Measurements from ENCODE around the gene CIITA. TPM values are rescaled to one million over a fixed set of nuclear protein-coding genes. Genes with fewer than 3 reads are reported as not detected.

CIITA gene
- total RNA-seq, 1 experiment from 2014 or later, result 0.26 TPM

GRCh38 chr16:10950393-10950792, 73.4 kb downstream of the CIITA start:
- POLR2A ChIA-PET, result interaction anchor here (1.4 kb wide), 1 partner anchor 305 kb away, joined by 3 read pairs; the partner anchor contains the start of gene SOCS1
- DNase-seq (ENCODE audit: low spot score), result no peak
- H3K27me3 Mint-ChIP-seq (ENCODE audit: low read depth), result no peaks in the 10 kb centered on the region
- H3K4me1 Mint-ChIP-seq, result peaks cover 57% of the 10 kb centered on the region
- no peaks in the 10 kb centered on the region for H3K36me3 Mint-ChIP-seq
- CTCF ChIA-PET, result interaction anchor here (0.6 to 7.5 kb wide), 12 partner anchors 13 to 437 kb away, joined by 3 to 70 read pairs (median 3); partner anchors contain the start of gene SOCS1
- no peak for TF ChIP-seq EMX1 (CRISPR knock-in tag; IDR thresholded peaks at IDR 0.05)
- ATAC-seq, result no peak
- H3K9me3 Mint-ChIP-seq, result no peaks in the 10 kb centered on the region
- no peak overlapping the region for H3K4me3 Mint-ChIP-seq
- no peak overlapping the region for H3K27ac Mint-ChIP-seq

DNA sequence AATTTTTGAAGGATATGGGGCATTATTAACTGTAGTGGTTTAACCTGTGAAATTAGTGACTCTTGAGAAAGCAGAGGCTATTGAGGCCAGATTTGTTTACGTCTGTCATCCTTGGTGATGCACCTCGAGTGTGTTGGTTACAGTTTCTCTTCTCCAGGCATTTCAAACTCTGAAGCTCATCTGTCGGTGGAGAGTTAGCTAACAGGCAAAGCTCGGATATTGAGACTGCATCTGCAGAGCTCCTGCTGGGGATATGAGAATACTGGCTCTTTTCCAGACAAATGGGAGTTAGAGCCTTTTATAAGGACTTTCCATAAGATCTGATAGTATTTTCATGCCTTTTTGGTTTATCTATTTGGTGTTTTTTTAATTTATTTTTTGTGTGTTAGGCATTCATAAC, 74.0 kb downstream of the CIITA start:
- ChIA-PET POLR2A (no interaction called here), CTCF (interaction anchor here (0.8 to 7.5 kb wide), 8 partner anchors 13 to 436 kb away, joined by 3 to 70 read pairs (median 4); no protein-coding TSS in a partner anchor)
- H3K4me1 Mint-ChIP-seq, result peaks cover 53% of the 10 kb centered on the region
- no peaks in the 10 kb centered on the region for H3K9me3 Mint-ChIP-seq
- H3K4me3 Mint-ChIP-seq, result no peak overlapping the region
- TF ChIP-seq, protein P1, sequence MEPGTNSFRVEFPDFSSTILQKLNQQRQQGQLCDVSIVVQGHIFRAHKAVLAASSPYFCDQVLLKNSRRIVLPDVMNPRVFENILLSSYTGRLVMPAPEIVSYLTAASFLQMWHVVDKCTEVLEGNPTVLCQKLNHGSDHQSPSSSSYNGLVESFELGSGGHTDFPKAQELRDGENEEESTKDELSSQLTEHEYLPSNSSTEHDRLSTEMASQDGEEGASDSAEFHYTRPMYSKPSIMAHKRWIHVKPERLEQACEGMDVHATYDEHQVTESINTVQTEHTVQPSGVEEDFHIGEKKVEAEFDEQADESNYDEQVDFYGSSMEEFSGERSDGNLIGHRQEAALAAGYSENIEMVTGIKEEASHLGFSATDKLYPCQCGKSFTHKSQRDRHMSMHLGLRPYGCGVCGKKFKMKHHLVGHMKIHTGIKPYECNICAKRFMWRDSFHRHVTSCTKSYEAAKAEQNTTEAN (CRISPR knock-in tag; IDR thresholded peaks at IDR 0.05), result no peak
- TF ChIP-seq ZNF425 (CRISPR knock-in tag; conservative IDR thresholded peaks at IDR 0.05) (no peak), FOXP4 (CRISPR knock-in tag; IDR thresholded peaks at IDR 0.05) (no peak), ZNF532 (CRISPR knock-in tag; IDR thresholded peaks at IDR 0.05; ENCODE audit: borderline replicate concordance) (no peak)
- H3K27ac Mint-ChIP-seq, result no peak overlapping the region
- ATAC-seq, result no peak
- no peaks in the 10 kb centered on the region for H3K36me3 Mint-ChIP-seq
- H3K27me3 Mint-ChIP-seq (ENCODE audit: low read depth), result no peaks in the 10 kb centered on the region
- DNase-seq (ENCODE audit: low spot score), result no peak

- ChIA-PET CTCF (interaction anchor here (1.6 to 7.5 kb wide), 5 partner anchors 9 to 441 kb away, joined by 4 to 70 read pairs (median 9); partner anchors contain the start of gene CLEC16A), POLR2A (no interaction called here)
- Mint-ChIP-seq H3K36me3 (peaks cover 6% of the 10 kb centered on the region; the same call in 1 of the 2 replicates), H3K4me1 (peaks cover 24% of the 10 kb centered on the region), H3K27ac (no peak overlapping the region), H3K27me3 (ENCODE audit: low read depth) (no peaks in the 10 kb centered on the region), H3K4me3 (no peak overlapping the region), H3K9me3 (no peaks in the 10 kb centered on the region)
- DNase-seq (ENCODE audit: low spot score), result no peak
- no peak for ATAC-seq
- TF ChIP-seq, protein P2, sequence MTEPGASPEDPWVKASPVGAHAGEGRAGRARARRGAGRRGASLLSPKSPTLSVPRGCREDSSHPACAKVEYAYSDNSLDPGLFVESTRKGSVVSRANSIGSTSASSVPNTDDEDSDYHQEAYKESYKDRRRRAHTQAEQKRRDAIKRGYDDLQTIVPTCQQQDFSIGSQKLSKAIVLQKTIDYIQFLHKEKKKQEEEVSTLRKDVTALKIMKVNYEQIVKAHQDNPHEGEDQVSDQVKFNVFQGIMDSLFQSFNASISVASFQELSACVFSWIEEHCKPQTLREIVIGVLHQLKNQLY (CRISPR knock-in tag; IDR thresholded peaks at IDR 0.05), result no peak
- TF ChIP-seq CDX4 (CRISPR knock-in tag; IDR thresholded peaks at IDR 0.05; ENCODE audit: borderline replicate concordance) (no peak), E2F5 (CRISPR knock-in tag; IDR thresholded peaks at IDR 0.05) (no peak), STAT6 (CRISPR knock-in tag; conservative IDR thresholded peaks at IDR 0.05; ENCODE audit: low read depth) (no peak), NFATC4 (CRISPR knock-in tag; IDR thresholded peaks at IDR 0.05) (no peak), ETV6 (CRISPR knock-in tag; IDR thresholded peaks at IDR 0.05) (no peak), GABPB1 (CRISPR knock-in tag; IDR thresholded peaks at IDR 0.05) (no peak)
Observed at GRCh38 chr16:10954903-10955302, 77.9 kb downstream of the CIITA start.
